Activated CD4-positive, alpha-beta T cell treated with anti-CD3 and anti-CD28 coated beads for 1 hour (primary cell): ENCODE data around the gene FKBP1C.
"Not testable (repeated sequence)": the region's sequence is repeated elsewhere in the genome, so short reads cannot be mapped to it uniquely, and the experiment has no call there.

Source experiments
- DNase-seq: peaks from one replicate; pipeline ENCODE4 v3.0.0-alpha.2; 2020

Gene FKBP1C

GRCh38 chr6:63211343-63211742 is at the start of gene FKBP1C:
Gene FKBP1C, plus strand, starts transcription at chr6:63211469.
- DNase-seq = not testable (repeated sequence)

GRCh38 chr6:63164047-63164803 is 47.0 kb upstream of the FKBP1C start:
- DNase-seq = not testable (repeated sequence)

- DNase-seq = no peak
Observed at GRCh38 chr6:63174173-63174572, 37.1 kb upstream of the FKBP1C start.

- DNase-seq = no peak
Observed at GRCh38 chr6:63176181-63176580, 35.1 kb upstream of the FKBP1C start.

GRCh38 chr6:63180367-63180766 is 30.9 kb upstream of the FKBP1C start:
- DNase-seq = no peak

- DNase-seq = no peak
Observed at GRCh38 chr6:63186970-63187369, 24.3 kb upstream of the FKBP1C start.

GRCh38 chr6:63188828-63189227 is 22.4 kb upstream of the FKBP1C start:
- no peak for DNase-seq

- DNase-seq = no peak
Observed at GRCh38 chr6:63193324-63193723, 17.9 kb upstream of the FKBP1C start.

GRCh38 chr6:63197741-63198140 is 13.5 kb upstream of the FKBP1C start:
- DNase-seq = no peak

- DNase-seq = no peak
Observed at GRCh38 chr6:63213325-63213724, 2.1 kb downstream of the FKBP1C start.

- no peak for DNase-seq
Observed at GRCh38 chr6:63214816-63215215, 3.5 kb downstream of the FKBP1C start.

- no peak for DNase-seq
Observed at GRCh38 chr6:63224179-63224578, 12.9 kb downstream of the FKBP1C start.

- not testable (repeated sequence) for DNase-seq
Observed at GRCh38 chr6:63225987-63226386, 14.7 kb downstream of the FKBP1C start.

GRCh38 chr6:63227928-63228894 is 16.9 kb downstream of the FKBP1C start:
- not testable (repeated sequence) for DNase-seq

- DNase-seq = not testable (repeated sequence)
Observed at GRCh38 chr6:63230027-63230426, 18.8 kb downstream of the FKBP1C start.

GRCh38 chr6:63230511-63230910 is 19.2 kb downstream of the FKBP1C start:
- DNase-seq = not testable (repeated sequence)

- DNase-seq = no peak
Observed at GRCh38 chr6:63236398-63236817, 25.1 kb downstream of the FKBP1C start.

GRCh38 chr6:63245420-63245819 is 34.2 kb downstream of the FKBP1C start:
- DNase-seq = no peak

- DNase-seq = no peak
Observed at GRCh38 chr6:63245909-63246308, 34.6 kb downstream of the FKBP1C start.

GRCh38 chr6:63246581-63246980 is 35.3 kb downstream of the FKBP1C start:
- DNase-seq = no peak

GRCh38 chr6:63249875-63250482 is 38.7 kb downstream of the FKBP1C start:
- DNase-seq = no peak

GRCh38 chr6:63259153-63259552 is 47.9 kb downstream of the FKBP1C start:
- no peak for DNase-seq

- DNase-seq = no peak
Observed at GRCh38 chr6:63261820-63262219, 50.6 kb downstream of the FKBP1C start.
